ENCODE data around the gene TGFBR3.

- TF ChIP-seq TAF1 (IDR thresholded peaks at IDR 0.05; ENCODE audit: borderline replicate concordance, low read depth, low read length): no peak
- TF ChIP-seq POLR2A (IDR thresholded peaks at IDR 0.05; ENCODE audit: low read depth, low read length): no peak
Measured at GRCh38 chr1:91798241-91798648, 87.7 kb downstream of the TGFBR3 start.
